Natural killer cell treated with Interleukin-12 subunit alpha and Interleukin-12 subunit beta and Interleukin-15 and Interleukin-18, amount 100 ng/mL, for 72 hours (primary cell): ENCODE data around the gene SEMA4G. TPM values are rescaled to one million over a fixed set of nuclear protein-coding genes. Genes with fewer than 3 reads are reported as not detected.

Source experiments
- ATAC-seq, 2 donors: fragments of 150-1000 bp; cut with Tn5 transposase in 1 of 2; sonication (Bioruptor Pico), chemical (Tn5 transposase) in 1 of 2; 2 replicates each; pipeline ENCODE4 v1.10.0; 2021
- DNase-seq: peaks from one replicate; pipeline ENCODE4 v3.0.0; 2022; ENCODE audit warnings: low spot score
- H3K27ac Mint-ChIP-seq, 2 donors: 1 replicate in 1 of 2; 2 replicates in 1 of 2; pipeline ENCODE4 v1.8.0; 2022; ENCODE audit warnings: mixed read lengths in 2 of 2, mild to moderate bottlenecking in 1 of 2, moderate library complexity in 1 of 2
- H3K27me3 Mint-ChIP-seq, 2 donors: 1 replicate in 1 of 2; 2 replicates in 1 of 2; pipeline ENCODE4 v1.8.0; 2022; ENCODE audit warnings: mixed read lengths in 2 of 2
- H3K36me3 Mint-ChIP-seq: one replicate; pipeline ENCODE4 v1.8.0; 2022; ENCODE audit warnings: mixed read lengths
- H3K4me1 Mint-ChIP-seq, 2 donors: 1 replicate in 1 of 2; 2 replicates in 1 of 2; pipeline ENCODE4 v1.8.0; 2022; ENCODE audit warnings: low read depth in 2 of 2, mixed read lengths in 2 of 2, mild to moderate bottlenecking in 1 of 2
- H3K4me3 Mint-ChIP-seq: one replicate; pipeline ENCODE4 v1.8.0; 2022; ENCODE audit warnings: mixed read lengths
- H3K9me3 Mint-ChIP-seq: 2 replicates; pipeline ENCODE4 v1.8.0; 2022; ENCODE audit warnings: mixed read lengths
- total RNA-seq, 2 donors: library from RNA; stranded (reverse); gene quantifications; one replicate each; pipeline ENCODE4 v1.2.3, GENCODE V29; 2022

Gene SEMA4G
- total RNA-seq, 2 donors from 2014 or later, result 0.19 TPM; not detected in 1

DNA sequence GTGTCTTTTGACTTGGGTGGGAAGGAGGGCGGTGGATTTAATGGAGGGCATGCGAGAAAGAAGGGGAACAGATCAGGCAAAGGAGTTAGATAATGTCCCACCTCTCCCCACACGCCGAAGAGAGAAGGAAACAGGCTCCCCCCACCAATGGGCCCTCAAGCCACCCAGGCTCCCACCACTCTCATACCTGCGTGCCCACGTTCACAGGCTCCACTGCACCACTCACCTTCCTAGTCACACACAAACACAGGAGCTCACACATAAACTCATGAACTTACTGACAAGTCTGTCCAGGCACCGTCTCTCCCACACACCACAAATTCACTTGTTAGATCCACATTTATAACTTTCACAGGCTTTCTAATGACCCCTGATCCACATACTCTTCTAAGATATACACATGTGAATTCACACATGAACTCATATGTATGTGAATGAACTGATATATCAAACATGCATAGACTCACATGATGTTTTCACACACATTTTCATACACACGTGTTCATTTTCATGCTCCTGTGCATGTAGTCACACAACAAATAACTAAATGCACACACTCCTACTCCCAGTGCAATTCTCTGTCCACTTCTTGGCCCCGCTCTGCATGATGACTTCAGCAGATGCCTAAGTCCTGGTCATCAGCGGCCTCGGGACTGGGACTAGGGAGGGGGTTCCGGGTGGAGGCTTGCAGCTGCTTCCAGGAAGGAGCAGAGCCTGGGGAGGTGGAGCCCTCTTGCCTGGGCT, 31.8 kb downstream of the SEMA4G start:
- peaks cover 17 to 24% of the 10 kb centered on the region in 2 donors for H3K4me1 Mint-ChIP-seq
- H3K27ac Mint-ChIP-seq, result peak overlapping the region; percentile 6 to 12
- ATAC-seq, result no peak

GRCh38 chr10:101001659-101002035, 32.3 kb downstream of the SEMA4G start:
- Mint-ChIP-seq H3K36me3 (no peaks in the 10 kb centered on the region), H3K4me3 (no peak overlapping the region), H3K27ac (no peak overlapping the region), H3K9me3 (no peaks in the 10 kb centered on the region), H3K4me1 (peaks cover 17 to 18% of the 10 kb centered on the region in 2 donors), H3K27me3 (no peaks in the 10 kb centered on the region)
- ATAC-seq (no peak), DNase-seq (no peak)

More for the DNA sequence above, 31.8 kb downstream of the SEMA4G start:
- Mint-ChIP-seq H3K36me3 (no peaks in the 10 kb centered on the region), H3K9me3 (no peaks in the 10 kb centered on the region), H3K27me3 (no peaks in the 10 kb centered on the region), H3K4me3 (peak overlapping the region; percentile 71)
- no peak for DNase-seq

- Mint-ChIP-seq H3K9me3 (no peaks in the 10 kb centered on the region), H3K36me3 (no peaks in the 10 kb centered on the region), H3K27me3 (no peaks in the 10 kb centered on the region), H3K4me1 (peaks cover 16 to 17% of the 10 kb centered on the region in 2 donors), H3K27ac (no peak overlapping the region), H3K4me3 (no peak overlapping the region)
- DNase-seq (no peak), ATAC-seq (no peak)
These were observed 33.2 kb downstream of the SEMA4G start for GRCh38 chr10:101002456-101002855.

DNA sequence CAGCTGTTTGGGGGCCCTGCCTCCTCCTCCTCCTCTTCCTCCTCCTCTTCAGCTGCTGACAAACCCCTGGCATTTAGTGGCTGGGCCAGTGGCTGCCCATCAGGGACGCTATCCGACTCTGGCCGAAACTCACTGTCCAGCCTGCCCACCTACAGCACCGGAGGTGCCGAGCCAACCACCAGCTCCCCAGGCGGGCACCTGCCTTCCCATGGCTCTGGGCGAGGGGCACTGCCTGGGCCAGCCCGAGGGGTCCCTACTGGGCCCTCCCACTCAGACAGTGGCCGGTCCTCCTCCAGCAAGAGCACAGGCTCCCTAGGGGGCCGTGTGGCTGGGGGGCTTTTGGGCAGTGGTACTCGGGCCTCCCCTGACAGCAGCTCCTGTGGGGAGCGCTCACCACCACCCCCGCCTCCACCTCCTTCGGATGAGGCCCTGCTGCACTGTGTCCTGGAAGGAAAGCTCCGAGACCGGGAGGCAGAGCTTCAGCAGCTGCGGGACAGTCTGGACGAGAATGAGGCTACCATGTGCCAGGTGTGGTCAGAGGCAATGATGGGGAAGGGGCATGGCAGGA, 34.4 kb downstream of the SEMA4G start:
- H3K36me3 Mint-ChIP-seq, result no peaks in the 10 kb centered on the region
- no peaks in the 10 kb centered on the region for H3K9me3 Mint-ChIP-seq
- DNase-seq (no peak), ATAC-seq (no peak)
- H3K4me1 Mint-ChIP-seq, result peaks cover 7 to 8% of the 10 kb centered on the region in 2 donors
- no peaks in the 10 kb centered on the region for H3K27me3 Mint-ChIP-seq
- H3K4me3 Mint-ChIP-seq, result no peak overlapping the region
- no peak overlapping the region for H3K27ac Mint-ChIP-seq

- peaks cover 5 to 6% of the 10 kb centered on the region in 2 donors for H3K4me1 Mint-ChIP-seq
- H3K9me3 Mint-ChIP-seq, result no peaks in the 10 kb centered on the region
- DNase-seq (no peak), ATAC-seq (no peak)
- H3K27ac Mint-ChIP-seq, result no peak overlapping the region
- no peaks in the 10 kb centered on the region for H3K27me3 Mint-ChIP-seq
- no peak overlapping the region for H3K4me3 Mint-ChIP-seq
- H3K36me3 Mint-ChIP-seq, result no peaks in the 10 kb centered on the region
These were observed 36.1 kb downstream of the SEMA4G start for GRCh38 chr10:101005361-101005760.

- ATAC-seq (no peak), DNase-seq (no peak)
- Mint-ChIP-seq H3K36me3 (no peaks in the 10 kb centered on the region), H3K9me3 (no peaks in the 10 kb centered on the region), H3K4me3 (no peak overlapping the region), H3K4me1 (peaks cover 3% of the 10 kb centered on the region in 2 donors), H3K27ac (no peak overlapping the region), H3K27me3 (no peaks in the 10 kb centered on the region)
These were observed 36.7 kb downstream of the SEMA4G start for GRCh38 chr10:101005869-101006567.

DNA sequence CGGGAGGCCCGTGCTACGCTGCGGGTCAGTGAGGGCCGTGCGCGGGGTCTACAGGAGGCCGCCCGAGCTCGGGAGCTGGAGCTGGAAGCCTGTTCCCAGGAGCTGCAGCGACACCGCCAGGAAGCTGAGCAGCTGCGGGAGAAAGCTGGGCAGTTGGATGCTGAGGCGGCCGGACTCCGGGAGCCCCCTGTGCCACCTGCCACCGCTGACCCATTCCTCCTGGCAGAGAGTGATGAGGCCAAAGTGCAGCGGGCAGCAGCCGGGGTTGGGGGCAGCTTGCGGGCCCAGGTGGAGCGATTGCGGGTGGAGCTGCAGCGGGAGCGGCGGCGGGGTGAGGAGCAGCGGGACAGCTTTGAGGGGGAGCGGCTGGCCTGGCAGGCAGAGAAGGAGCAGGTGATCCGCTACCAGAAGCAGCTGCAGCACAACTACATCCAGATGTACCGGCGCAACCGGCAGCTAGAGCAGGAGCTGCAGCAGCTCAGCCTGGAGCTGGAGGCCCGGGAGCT, 37.3 kb downstream of the SEMA4G start:
- Mint-ChIP-seq H3K4me3 (no peak overlapping the region), H3K27me3 (no peaks in the 10 kb centered on the region), H3K4me1 (no peaks in the 10 kb centered on the region), H3K36me3 (no peaks in the 10 kb centered on the region), H3K9me3 (no peaks in the 10 kb centered on the region), H3K27ac (no peak overlapping the region)
- no peak for DNase-seq
- no peak for ATAC-seq

GRCh38 chr10:101007099-101007711, 37.9 kb downstream of the SEMA4G start:
- Mint-ChIP-seq H3K36me3 (no peaks in the 10 kb centered on the region), H3K4me3 (no peak overlapping the region), H3K27ac (no peak overlapping the region), H3K9me3 (no peaks in the 10 kb centered on the region), H3K27me3 (no peaks in the 10 kb centered on the region), H3K4me1 (no peaks in the 10 kb centered on the region)
- DNase-seq, result no peak
- no peak for ATAC-seq

DNA sequence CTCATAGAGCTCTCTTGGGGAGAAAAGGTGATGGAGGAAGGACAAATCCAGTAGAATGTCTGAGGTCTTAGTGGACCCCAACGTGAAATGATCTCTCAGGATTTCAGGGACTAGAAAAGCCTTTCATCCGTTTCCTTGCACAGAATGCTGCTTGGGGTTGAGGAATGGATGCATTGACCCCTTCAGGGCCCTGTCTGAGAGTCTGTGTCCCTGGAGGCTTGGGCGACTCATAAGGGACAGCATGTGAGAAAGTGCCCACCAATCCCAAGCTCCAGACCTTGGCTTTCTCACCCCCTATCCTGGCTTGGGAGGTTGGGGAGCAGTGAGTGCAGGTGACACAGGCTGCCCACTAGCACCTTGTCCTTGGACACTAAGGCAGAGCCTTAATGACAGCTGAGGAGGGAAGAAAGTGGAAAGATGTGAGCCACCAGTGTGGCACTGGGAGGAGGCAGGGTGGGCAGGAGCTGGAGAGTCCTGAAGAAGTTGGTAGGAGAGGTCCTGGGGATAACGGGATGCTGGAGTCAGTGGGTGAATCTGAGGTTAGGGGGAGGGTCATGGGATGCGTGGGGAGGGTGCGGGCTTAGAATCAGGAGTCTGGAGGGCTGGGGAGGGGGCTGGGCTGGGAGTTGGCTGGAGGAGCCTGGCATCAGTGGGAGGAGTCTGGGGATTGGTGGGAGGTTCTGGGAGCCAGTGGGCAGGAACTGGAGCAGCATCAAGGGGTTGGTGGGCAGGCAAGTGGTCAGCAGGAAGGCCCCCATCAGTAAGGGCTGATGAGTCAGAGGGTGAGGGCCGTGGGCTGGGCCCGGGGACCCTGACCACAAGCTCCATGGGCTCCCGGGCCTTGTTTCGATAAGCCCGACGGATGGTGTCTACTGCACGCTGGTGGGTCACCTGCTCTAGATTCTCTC, 38.9 kb downstream of the SEMA4G start:
- Mint-ChIP-seq H3K27me3 (peaks cover 1 to 2% of the 10 kb centered on the region in 2 donors), H3K36me3 (no peaks in the 10 kb centered on the region), H3K4me1 (peaks cover 5% of the 10 kb centered on the region in 2 donors), H3K9me3 (no peaks in the 10 kb centered on the region), H3K27ac (no peak overlapping the region), H3K4me3 (no peak overlapping the region)
- DNase-seq (no peak), ATAC-seq (no peak)

- ATAC-seq (no peak), DNase-seq (no peak)
- H3K27ac Mint-ChIP-seq, result no peak overlapping the region
- peaks cover 7 to 8% of the 10 kb centered on the region in 2 donors for H3K4me1 Mint-ChIP-seq
- peaks cover 4 to 6% of the 10 kb centered on the region in 2 donors for H3K27me3 Mint-ChIP-seq
- no peaks in the 10 kb centered on the region for H3K36me3 Mint-ChIP-seq
- H3K4me3 Mint-ChIP-seq, result no peak overlapping the region
- H3K9me3 Mint-ChIP-seq, result no peaks in the 10 kb centered on the region
These were observed 39.6 kb downstream of the SEMA4G start for GRCh38 chr10:101008823-101009423.

DNA sequence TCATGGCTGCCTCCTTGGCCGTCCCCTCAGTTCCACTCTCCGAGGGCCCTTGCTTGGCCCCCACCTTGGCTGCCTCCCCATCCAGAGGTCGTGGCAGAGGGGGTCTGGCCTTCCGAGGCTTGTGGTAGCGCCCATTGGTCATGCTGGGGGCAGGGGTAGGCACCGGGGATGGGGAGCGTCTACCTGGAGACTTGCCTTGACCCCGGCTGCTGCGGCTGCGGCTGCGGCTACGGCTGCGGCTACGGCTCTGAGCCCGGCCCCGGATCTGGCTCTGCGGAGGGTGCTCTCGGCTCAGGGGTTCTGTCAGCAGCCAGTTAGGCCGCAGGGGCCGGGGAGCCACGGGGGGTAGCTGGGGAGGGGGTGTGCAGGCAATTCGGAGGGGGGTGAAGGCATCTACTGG, 41.0 kb downstream of the SEMA4G start:
- Mint-ChIP-seq H3K27ac (no peak overlapping the region), H3K36me3 (no peaks in the 10 kb centered on the region), H3K4me1 (peaks cover 8 to 13% of the 10 kb centered on the region in 2 donors), H3K4me3 (no peak overlapping the region), H3K27me3 (peaks cover 6% of the 10 kb centered on the region in 2 donors), H3K9me3 (no peaks in the 10 kb centered on the region)
- DNase-seq, result no peak
- ATAC-seq, result no peak

DNA sequence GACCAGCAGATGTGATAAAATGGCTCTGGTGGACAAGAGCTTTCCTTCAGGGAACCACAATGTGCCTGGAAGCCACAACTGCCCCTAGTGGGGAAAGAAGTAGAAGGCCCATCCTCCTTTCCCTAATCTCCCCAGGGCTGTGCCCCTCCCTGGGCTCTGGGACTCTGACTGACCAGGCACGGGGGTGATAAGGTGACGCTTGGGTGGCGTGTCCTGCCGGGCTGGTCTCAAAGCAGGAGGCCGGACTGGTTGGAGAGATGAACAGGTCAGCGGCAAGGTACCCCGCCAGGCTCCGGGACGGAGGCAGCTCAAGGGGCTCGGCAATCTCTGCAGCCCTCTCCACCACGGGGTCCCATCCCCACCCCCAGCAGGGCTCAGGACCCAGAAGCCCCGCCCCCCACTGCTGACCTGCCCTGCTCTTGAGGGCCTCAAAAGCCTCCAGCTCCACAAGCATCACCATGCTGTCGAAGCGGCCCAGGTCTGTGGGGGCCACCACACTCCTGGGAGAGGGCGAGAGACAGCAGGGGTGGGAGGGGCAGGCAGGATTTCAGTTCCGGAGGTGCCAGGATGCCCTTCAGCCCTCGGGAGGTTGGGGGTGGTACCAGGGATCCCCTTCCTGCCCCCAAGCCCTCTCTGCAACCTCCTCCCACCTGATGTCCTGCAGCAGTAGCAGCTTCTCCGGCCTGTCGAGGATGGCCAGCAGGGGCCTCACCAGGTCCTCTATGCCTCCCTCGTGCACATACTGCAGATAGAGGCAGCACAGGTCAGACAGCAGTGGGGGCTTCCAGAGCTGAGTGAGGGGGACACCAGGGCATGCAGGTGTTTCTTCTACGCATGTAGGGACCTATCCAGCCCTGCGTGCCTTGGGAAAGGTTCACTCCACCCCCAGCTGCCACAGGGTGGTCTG, 42.5 kb downstream of the SEMA4G start:
- no peaks in the 10 kb centered on the region for H3K36me3 Mint-ChIP-seq
- ATAC-seq (no peak), DNase-seq (no peak)
- H3K4me1 Mint-ChIP-seq, result peaks cover 8 to 13% of the 10 kb centered on the region in 2 donors
- no peak overlapping the region for H3K4me3 Mint-ChIP-seq
- H3K9me3 Mint-ChIP-seq, result no peaks in the 10 kb centered on the region
- H3K27me3 Mint-ChIP-seq, result peaks cover 14 to 16% of the 10 kb centered on the region in 2 donors
- H3K27ac Mint-ChIP-seq, result no peak overlapping the region
